HEK293 (cell line): ENCODE data around the gene OSBPL1A.

ENCODE experiments used
- CTCF ChIA-PET: fragments of 350-600 bp; formaldehyde crosslinking; extraction: SDS; loops from one replicate; lab custom pipeline; 2021; ENCODE audit warnings: antibody characterized with exemption; lab: Yijun Ruan, JAX
- POLR2A ChIA-PET: fragments of 300-600 bp; formaldehyde crosslinking; extraction: SDS; loops from one replicate; lab custom pipeline; 2020; ENCODE audit warnings: antibody characterized with exemption, inconsistent platforms; lab: Yijun Ruan, JAX
- H3K27ac ChIP-seq: fragments of 200-500 bp; sonication (Bioruptor generic); 2 replicates; pipeline ENCODE4 v1.5.1; 2014; ENCODE audit warnings: low read depth, low read length, control low read depth, inconsistent platforms; ENCODE audit errors: extremely low read depth
- H3K36me3 ChIP-seq, 2 experiments: fragments of 200-500 bp in 1 of 2; sonication (Bioruptor generic) in 1 of 2; 1 replicate in 1 of 2; 2 replicates in 1 of 2; pipeline ENCODE4 v1.5.1; 2014 to 2017; ENCODE audit warnings: inconsistent platforms in 2 of 2, low read length in 2 of 2; ENCODE audit not compliant: control insufficient read depth in 2 of 2, insufficient read depth in 1 of 2
- H3K4me1 ChIP-seq: fragments of 200-500 bp; sonication (Bioruptor generic); 2 replicates; pipeline ENCODE4 v1.5.1; 2014; ENCODE audit warnings: mild to moderate bottlenecking, low read length, inconsistent platforms; ENCODE audit not compliant: control insufficient read depth, insufficient read depth
- H3K4me3 ChIP-seq: 2 replicates; pipeline ENCODE4 v1.5.1; 2011; ENCODE audit warnings: low read depth, mild to moderate bottlenecking, control low read depth, low read length, moderate library complexity
- H3K9me3 ChIP-seq: fragments of 200-500 bp; sonication (Bioruptor generic); 2 replicates; pipeline ENCODE4 v1.5.1; 2014; ENCODE audit warnings: low read depth, low read length, inconsistent platforms; ENCODE audit not compliant: control insufficient read depth, insufficient read depth
- KLF16 ChIP-seq: fragments of 450-650 bp; formaldehyde crosslinking; IDR thresholded peaks from 2 replicates; pipeline ENCODE4 v1.5.1; 2017; ENCODE audit warnings: missing biosample characterization, missing genetic modification characterization
- KLF7 ChIP-seq: fragments of 450-650 bp; formaldehyde crosslinking; IDR thresholded peaks from 2 replicates; pipeline ENCODE4 v1.5.1; 2016; ENCODE audit warnings: missing biosample characterization, missing genetic modification characterization, borderline replicate concordance
- OVOL3 ChIP-seq: fragments of 450-650 bp; formaldehyde crosslinking; IDR thresholded peaks from 2 replicates; pipeline ENCODE4 v1.5.1; 2016; ENCODE audit warnings: missing biosample characterization, missing genetic modification characterization
- REST ChIP-seq: fragments of 450-650 bp; formaldehyde crosslinking; IDR thresholded peaks from 2 replicates; pipeline ENCODE4 v1.5.1; 2016; ENCODE audit warnings: missing biosample characterization, missing genetic modification characterization
- SCRT1 ChIP-seq: fragments of 450-650 bp; formaldehyde crosslinking; IDR thresholded peaks from 2 replicates; pipeline ENCODE4 v1.5.1; 2016; ENCODE audit warnings: missing biosample characterization, missing genetic modification characterization, borderline replicate concordance
- SCRT2 ChIP-seq: fragments of 450-650 bp; formaldehyde crosslinking; IDR thresholded peaks from 2 replicates; pipeline ENCODE4 v1.5.1; 2016; ENCODE audit warnings: missing biosample characterization, missing genetic modification characterization
- ZBTB1 ChIP-seq: fragments of 450-650 bp; formaldehyde crosslinking; IDR thresholded peaks from 2 replicates; pipeline ENCODE4 v1.5.1; 2016; ENCODE audit warnings: missing biosample characterization, missing genetic modification characterization
- ZBTB48 ChIP-seq: fragments of 450-650 bp; formaldehyde crosslinking; IDR thresholded peaks from 2 replicates; pipeline ENCODE4 v1.5.1; 2016; ENCODE audit warnings: missing biosample characterization, missing genetic modification characterization
- ZFP41 ChIP-seq: fragments of 450-650 bp; formaldehyde crosslinking; IDR thresholded peaks from 2 replicates; pipeline ENCODE4 v1.5.1; 2016; ENCODE audit warnings: missing biosample characterization, missing genetic modification characterization, borderline replicate concordance
- ZFP69B ChIP-seq: fragments of 450-650 bp; formaldehyde crosslinking; IDR thresholded peaks from 2 replicates; pipeline ENCODE4 v1.5.1; 2016; ENCODE audit warnings: missing biosample characterization, missing genetic modification characterization
- ZNF133 ChIP-seq: fragments of 450-650 bp; formaldehyde crosslinking; IDR thresholded peaks from 2 replicates; pipeline ENCODE4 v1.5.1; 2016; ENCODE audit warnings: missing biosample characterization, missing genetic modification characterization
- ZNF223 ChIP-seq: fragments of 450-650 bp; formaldehyde crosslinking; IDR thresholded peaks from 2 replicates; pipeline ENCODE4 v1.5.1; 2016; ENCODE audit warnings: missing biosample characterization, missing genetic modification characterization
- ZNF24 ChIP-seq: fragments of 450-650 bp; formaldehyde crosslinking; IDR thresholded peaks from 2 replicates; pipeline ENCODE4 v1.5.1; 2016; ENCODE audit warnings: missing biosample characterization, missing genetic modification characterization
- ZNF248 ChIP-seq: fragments of 450-650 bp; formaldehyde crosslinking; IDR thresholded peaks from 2 replicates; pipeline ENCODE4 v1.5.1; 2017; ENCODE audit warnings: missing biosample characterization, missing genetic modification characterization
- ZNF354C ChIP-seq: fragments of 450-650 bp; formaldehyde crosslinking; IDR thresholded peaks from 2 replicates; pipeline ENCODE4 v1.5.1; 2016; ENCODE audit warnings: missing biosample characterization, missing genetic modification characterization, low read depth, borderline replicate concordance
- ZNF37A ChIP-seq: fragments of 450-650 bp; IDR thresholded peaks from 2 replicates; pipeline ENCODE4 v1.5.1; 2018; ENCODE audit warnings: missing biosample characterization, missing genetic modification characterization
- ZNF521 ChIP-seq: fragments of 450-650 bp; formaldehyde crosslinking; IDR thresholded peaks from 2 replicates; pipeline ENCODE4 v1.5.1; 2017; ENCODE audit warnings: missing biosample characterization, mild to moderate bottlenecking, missing genetic modification characterization
- ZNF549 ChIP-seq: fragments of 450-650 bp; IDR thresholded peaks from 2 replicates; pipeline ENCODE4 v1.5.1; 2018; ENCODE audit warnings: missing biosample characterization, missing genetic modification characterization, mild to moderate bottlenecking, inconsistent platforms, moderate library complexity
- ZNF561 ChIP-seq: fragments of 450-650 bp; IDR thresholded peaks from 2 replicates; pipeline ENCODE4 v1.5.1; 2018; ENCODE audit warnings: missing biosample characterization, missing genetic modification characterization, borderline replicate concordance
- ZNF621 ChIP-seq: fragments of 450-650 bp; formaldehyde crosslinking; IDR thresholded peaks from 2 replicates; pipeline ENCODE4 v1.5.1; 2017; ENCODE audit warnings: missing biosample characterization, missing genetic modification characterization
- ZNF629 ChIP-seq: fragments of 450-650 bp; formaldehyde crosslinking; IDR thresholded peaks from 2 replicates; pipeline ENCODE4 v1.5.1; 2017; ENCODE audit warnings: missing biosample characterization, missing genetic modification characterization
- ZNF664 ChIP-seq: fragments of 450-650 bp; formaldehyde crosslinking; IDR thresholded peaks from 2 replicates; pipeline ENCODE4 v1.5.1; 2016; ENCODE audit warnings: missing biosample characterization, missing genetic modification characterization
- ZSCAN30 ChIP-seq: fragments of 450-650 bp; IDR thresholded peaks from 2 replicates; pipeline ENCODE4 v1.5.1; 2018; ENCODE audit warnings: missing biosample characterization, mild to moderate bottlenecking, missing genetic modification characterization, moderate library complexity
- ZXDB ChIP-seq: fragments of 450-650 bp; formaldehyde crosslinking; IDR thresholded peaks from 2 replicates; pipeline ENCODE4 v1.5.1; 2016; ENCODE audit warnings: missing biosample characterization, missing genetic modification characterization
- TF ChIP-seq, protein P1 (sequence below): fragments of 450-650 bp; formaldehyde crosslinking; IDR thresholded peaks from 2 replicates; pipeline ENCODE4 v1.5.1; 2016; ENCODE audit warnings: missing biosample characterization, missing genetic modification characterization

The OSBPL1A gene

DNA sequence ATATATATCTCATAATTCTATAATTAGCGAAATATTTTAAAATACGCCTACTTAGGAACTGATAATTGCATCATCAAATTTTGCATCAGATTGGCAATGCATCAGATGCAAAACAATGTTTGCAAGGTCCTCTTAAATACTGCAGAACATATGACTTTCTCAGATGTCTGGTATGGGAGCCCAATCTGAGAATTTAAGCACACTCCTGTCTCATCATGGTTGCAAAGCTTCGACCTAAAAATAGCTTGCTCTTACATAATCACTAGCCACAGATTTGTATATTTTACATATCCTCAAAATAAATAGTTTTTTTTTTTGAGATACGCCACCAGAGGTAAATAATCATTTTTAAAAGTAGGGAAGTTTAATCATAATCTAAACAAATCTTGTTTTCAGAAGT is 135.5 kb downstream of the OSBPL1A start (continued):
- TF ChIP-seq ZNF248 (tag by site-specific recombination): no peak
- TF ChIP-seq ZSCAN30 (tag by site-specific recombination): no peak
- no peak for TF ChIP-seq ZNF354C (tag by site-specific recombination)
- TF ChIP-seq, all 188 proteins: peak for 0

DNA sequence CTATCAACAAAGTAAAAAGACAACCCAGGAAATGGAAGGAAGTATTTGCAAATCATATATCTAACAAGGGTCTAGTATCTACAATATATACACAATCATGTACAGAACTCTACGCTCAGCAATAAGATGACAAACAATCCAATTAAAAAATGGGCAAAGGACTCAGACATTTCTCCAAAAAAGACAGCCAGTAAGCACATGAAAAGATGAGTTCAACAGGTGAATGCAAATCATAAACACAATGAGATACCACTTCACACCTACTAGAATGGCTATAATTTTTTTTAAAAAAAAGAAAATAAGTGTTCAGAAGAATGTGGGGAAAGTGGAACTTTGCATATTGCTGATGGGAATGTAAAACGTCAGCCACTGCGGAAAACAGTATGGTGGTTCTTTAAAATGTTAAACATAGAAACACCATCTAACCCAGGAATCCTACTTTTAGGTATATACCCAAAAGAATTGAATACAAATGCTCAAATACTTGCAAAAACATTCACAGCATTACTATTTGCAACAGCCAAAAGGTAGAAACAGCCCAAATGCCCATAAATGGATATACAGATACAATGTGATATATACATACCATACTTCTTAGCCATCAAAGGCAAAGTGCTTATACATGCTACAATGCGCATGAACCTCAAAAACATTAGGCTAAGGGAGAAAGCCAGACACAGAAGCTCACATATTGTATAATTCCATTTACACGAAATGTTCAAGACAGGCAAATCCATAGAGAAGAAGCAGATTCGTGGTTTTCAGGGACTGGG is 137.6 kb downstream of the OSBPL1A start:
- Histone ChIP-seq H3K4me3 (no peak overlapping the region), H3K4me1 (peaks cover 8% of the 10 kb centered on the region; the same call in 1 of the 2 replicates), H3K27ac (no peak overlapping the region), H3K36me3 (no peaks in the 10 kb centered on the region), H3K9me3 (no peaks in the 10 kb centered on the region)
- ChIA-PET POLR2A (interaction anchor here (0.6 to 2.5 kb wide), 2 partner anchors 7 to 121 kb away, joined by 4 to 10 read pairs; partner anchors contain the start of gene CABYR), CTCF (interaction anchor here (1.1 to 2.5 kb wide), 3 partner anchors 83 to 226 kb away, joined by 3 to 10 read pairs (median 3); no protein-coding TSS in a partner anchor)
- TF ChIP-seq ZNF549 (tag by site-specific recombination) (no peak), KLF16 (tag by site-specific recombination) (no peak), ZFP69B (tag by site-specific recombination) (no peak), ZNF521 (tag by site-specific recombination) (no peak), OVOL3 (tag by site-specific recombination) (no peak), ZNF621 (tag by site-specific recombination) (no peak), ZNF133 (tag by site-specific recombination) (no peak), SCRT1 (peak; percentile 65; the same call in 1 of the 2 replicates), ZNF629 (tag by site-specific recombination) (no peak), ZNF223 (no peak), ZNF561 (tag by site-specific recombination) (no peak), SCRT2 (tag by site-specific recombination) (peak; percentile 58; the same call in 1 of the 2 replicates), ZXDB (no peak), ZNF24 (tag by site-specific recombination) (no peak)
- TF ChIP-seq, protein P1, sequence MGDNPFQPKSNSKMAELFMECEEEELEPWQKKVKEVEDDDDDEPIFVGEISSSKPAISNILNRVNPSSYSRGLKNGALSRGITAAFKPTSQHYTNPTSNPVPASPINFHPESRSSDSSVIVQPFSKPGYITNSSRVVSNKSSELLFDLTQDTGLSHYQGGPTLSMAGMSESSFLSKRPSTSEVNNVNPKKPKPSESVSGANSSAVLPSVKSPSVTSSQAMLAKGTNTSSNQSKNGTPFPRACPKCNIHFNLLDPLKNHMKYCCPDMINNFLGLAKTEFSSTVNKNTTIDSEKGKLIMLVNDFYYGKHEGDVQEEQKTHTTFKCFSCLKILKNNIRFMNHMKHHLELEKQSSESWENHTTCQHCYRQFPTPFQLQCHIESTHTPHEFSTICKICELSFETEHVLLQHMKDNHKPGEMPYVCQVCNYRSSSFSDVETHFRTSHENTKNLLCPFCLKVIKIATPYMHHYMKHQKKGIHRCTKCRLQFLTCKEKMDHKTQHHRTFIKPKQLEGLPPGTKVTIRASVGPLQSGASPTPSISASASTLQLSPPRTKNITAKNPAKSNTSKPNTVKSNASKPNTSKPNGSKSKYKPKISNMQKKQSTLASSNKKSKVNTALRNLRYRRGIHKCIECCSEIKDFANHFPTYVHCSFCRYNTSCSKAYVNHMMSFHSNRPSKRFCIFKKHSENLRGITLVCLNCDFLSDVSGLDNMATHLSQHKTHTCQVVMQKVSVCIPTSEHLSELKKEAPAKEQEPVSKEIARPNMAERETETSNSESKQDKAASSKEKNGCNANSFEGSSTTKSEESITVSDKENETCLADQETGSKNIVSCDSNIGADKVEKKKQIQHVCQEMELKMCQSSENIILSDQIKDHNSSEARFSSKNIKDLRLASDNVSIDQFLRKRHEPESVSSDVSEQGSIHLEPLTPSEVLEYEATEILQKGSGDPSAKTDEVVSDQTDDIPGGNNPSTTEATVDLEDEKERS (tag by site-specific recombination): no peak

DNA sequence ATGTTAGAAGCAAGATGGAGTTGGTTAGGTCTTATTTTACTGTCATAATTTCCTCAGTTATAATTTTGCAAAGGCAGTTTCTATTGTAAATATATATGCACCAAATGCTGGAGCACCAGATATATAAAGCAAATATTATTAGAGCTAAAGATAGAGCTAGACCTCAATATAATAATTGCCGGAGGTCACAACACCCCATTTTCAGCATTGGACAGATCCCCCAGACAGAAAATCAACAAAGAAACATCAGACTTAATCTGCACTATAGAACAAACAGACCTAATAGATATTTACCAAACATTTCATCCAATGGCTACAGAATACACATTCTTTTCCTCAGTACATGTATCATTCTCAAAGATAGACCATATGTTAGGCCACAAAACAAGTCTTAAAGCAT is 143.6 kb downstream of the OSBPL1A start:
- ChIA-PET POLR2A (no interaction called here), CTCF (no interaction called here)
- H3K27ac ChIP-seq: no peak overlapping the region
- no peaks in the 10 kb centered on the region for H3K36me3 ChIP-seq
- no peaks in the 10 kb centered on the region for H3K4me1 ChIP-seq
- no peak overlapping the region for H3K4me3 ChIP-seq
- no peaks in the 10 kb centered on the region for H3K9me3 ChIP-seq
- TF ChIP-seq ZNF37A (no peak), REST (peak; percentile 46), KLF7 (tag by site-specific recombination) (no peak), ZNF664 (tag by site-specific recombination) (no peak), ZFP41 (tag by site-specific recombination) (no peak), ZNF223 (no peak), ZBTB1 (tag by site-specific recombination) (no peak), ZBTB48 (no peak)
